K562 (cell line): ENCODE data around the gene CMIP. TPM values are rescaled to one million over a fixed set of nuclear protein-coding genes. Genes with fewer than 3 reads are reported as not detected.

ENCODE experiments used
- ATAC-seq: fragments of 200-7000 bp; cut with Tn5 transposase; 3 replicates; pipeline ENCODE4 v1.9.1; 2020; ENCODE audit warnings: moderate library complexity
- BruUV-seq: library from RNA; stranded (reverse); fragments of 400-500 nt; replicated peaks from 2 replicates; lab custom pipeline; 2021; lab: Mats Ljungman, UMichigan
- CTCF ChIA-PET: fragments of 300-600 bp; formaldehyde crosslinking; extraction: SDS; loops from one replicate; lab custom pipeline; 2021; ENCODE audit warnings: low intra/inter-chr PET ratio; lab: Yijun Ruan, JAX
- POLR2A ChIA-PET: fragments of 300-600, 350-650 bp; sonication (Branson Sonifier 250); formaldehyde crosslinking; extraction: SDS; loops from one replicate; lab custom pipeline; 2021; ENCODE audit warnings: antibody characterized with exemption, inconsistent platforms; lab: Yijun Ruan, JAX
- DNase-seq, 4 experiments: peaks; one replicate each; pipeline versions ENCODE4 v3.0.0 to v3.0.0-alpha.2; 2011 to 2018; ENCODE audit warnings: low spot score in 3 of 4, mixed read lengths in 3 of 4; ENCODE audit errors: extremely low read depth in 1 of 4
- FAIRE-seq: peaks from 2 replicates; lab custom pipeline; 2011; peaks lifted over from hg19 to GRCh38; lab: Jason Lieb, UNC
- H2AFZ ChIP-seq: 2 replicates; pipeline ENCODE4 v1.6.0; 2011; ENCODE audit warnings: low read depth, low read length, control low read depth, inconsistent platforms
- H3K27ac ChIP-seq: fragments of 200-600 bp; 3 replicates; pipeline ENCODE4 v1.8.0; 2011; ENCODE audit warnings: low read depth, mild to moderate bottlenecking, control low read depth, inconsistent platforms, low read length, moderate library complexity, mixed read lengths; ENCODE audit errors: extremely low read depth
- H3K27me3 ChIP-seq, 2 experiments: fragments of 300-600 bp in 1 of 2; 2 replicates in 1 of 2; 3 replicates in 1 of 2; pipeline versions ENCODE4 v1.6.0 to v1.8.0; 2011; ENCODE audit warnings: inconsistent platforms in 2 of 2, low read length in 2 of 2, mild to moderate bottlenecking in 1 of 2, mixed read lengths in 1 of 2, moderate library complexity in 1 of 2; ENCODE audit not compliant: control insufficient read depth in 2 of 2, insufficient read depth in 2 of 2
- H3K36me3 ChIP-seq: fragments of 300-600 bp; 3 replicates; pipeline ENCODE4 v1.8.0; 2011; ENCODE audit warnings: mild to moderate bottlenecking, low read length, inconsistent platforms; ENCODE audit not compliant: control insufficient read depth, insufficient read depth
- H3K4me1 ChIP-seq, 2 experiments: fragments of 200-600 bp in 1 of 2; replicated peaks in 1 of 2; 2 replicates in 1 of 2; 3 replicates in 1 of 2; pipeline versions ENCODE4 v1.5.1 to v1.8.0; 2011; ENCODE audit warnings: inconsistent platforms in 2 of 2, low read length in 2 of 2, mild to moderate bottlenecking in 1 of 2, mixed read lengths in 1 of 2, moderate library complexity in 1 of 2; ENCODE audit not compliant: control insufficient read depth in 2 of 2, insufficient read depth in 2 of 2
- H3K4me2 ChIP-seq: 2 replicates; pipeline ENCODE4 v1.6.1; 2011; ENCODE audit warnings: low read length, control low read depth, inconsistent platforms, mixed read lengths; ENCODE audit not compliant: insufficient read depth
- H3K4me3 ChIP-seq: fragments of 200-600 bp; sonication (generic), shearing (Covaris generic); 2 replicates; pipeline ENCODE4 v1.5.1; 2016; ENCODE audit warnings: control low read depth, inconsistent platforms
- H3K79me2 ChIP-seq: fragments of 200-600 bp; 3 replicates; pipeline ENCODE4 v1.8.0; 2011; ENCODE audit warnings: low read length, inconsistent platforms; ENCODE audit not compliant: control insufficient read depth, insufficient read depth
- H3K9ac ChIP-seq, 2 experiments: 2 replicates each; pipeline versions ENCODE4 v1.6.0 to v1.6.1; 2011; ENCODE audit warnings: low read depth in 2 of 2, low read length in 2 of 2, control low read depth in 1 of 2, inconsistent platforms in 1 of 2, mild to moderate bottlenecking in 1 of 2, mixed read lengths in 1 of 2; ENCODE audit not compliant: insufficient read depth in 1 of 2
- H3K9me1 ChIP-seq: one replicate; pipeline ENCODE4 v1.6.0; 2011; ENCODE audit warnings: inconsistent platforms, mild to moderate bottlenecking, low read length, moderate library complexity; ENCODE audit not compliant: control insufficient read depth, insufficient read depth
- H3K9me3 ChIP-seq: replicated peaks from 2 replicates; pipeline ENCODE4 v1.5.1; 2011; ENCODE audit warnings: low read depth, low read length, inconsistent platforms; ENCODE audit not compliant: control insufficient read depth, insufficient read depth
- H4K20me1 ChIP-seq: replicated peaks from 2 replicates; pipeline ENCODE4 v1.6.1; 2011; ENCODE audit warnings: low read length, inconsistent platforms, mixed read lengths; ENCODE audit not compliant: control insufficient read depth, insufficient read depth
- CBX1 ChIP-seq: sonication (generic); IDR thresholded peaks from 2 replicates; pipeline ENCODE4 v1.6.1; 2016; ENCODE audit warnings: antibody characterized with exemption, low read depth, mild to moderate bottlenecking
- RBM25 ChIP-seq: fragments of 200-400 bp; formaldehyde crosslinking; IDR thresholded peaks from 2 replicates; pipeline ENCODE4 v1.6.1; 2018; ENCODE audit warnings: low read length, low read depth, moderate library complexity; ENCODE audit not compliant: severe bottlenecking
- SUPT5H ChIP-seq: fragments of 450-650 bp; IDR thresholded peaks from 2 replicates; pipeline ENCODE4 v1.6.1; 2016
- WGBS: fragments of 100-300 bp; shearing (Covaris generic); methylation state at CpG from one replicate; pipeline ENCODE4 v1.1.6; 2016; ENCODE audit warnings: low coverage, mixed read lengths; ENCODE audit not compliant: insufficient coverage; ENCODE audit errors: missing lambda C conversion rate; 5-methylcytosine and 5-hydroxymethylcytosine counted together
- in situ Hi-C: fragments of 300-500 bp; cut with MboI; formaldehyde crosslinking; loops from 4 replicates; pipeline ENCODE4 v1.15.0; 2018; ENCODE audit warnings: inconsistent platforms, mixed read lengths
- intact Hi-C: fragments of 100-400 bp; cut with micrococcal nuclease; formaldehyde crosslinking; loops from 2 replicates; pipeline ENCODE4 v1.14.2; 2022
- polyA plus RNA-seq, 8 experiments: library from polyadenylated mRNA; depleted of rRNA in 4 of 8; stranded (reverse) in 5 of 8; unstranded in 3 of 8; fragments of >200 nt; fragmentation: Nextera tagmentation in 2 of 8; fragmentation: Illumina TruSeq in 1 of 8; extraction: Ambion mirVana in 2 of 8; extraction: Trizol in 1 of 8; gene quantifications; 2 replicates each; pipeline versions ENCODE4 v1.2.1 to v1.2.3, GENCODE V29; 2011 to 2014; ENCODE audit warnings: inconsistent platforms in 1 of 8, missing spikeins in 1 of 8
- total RNA-seq, 7 experiments: library from RNA; depleted of rRNA in 6 of 7; stranded (reverse); fragments of >200 nt in 6 of 7; fragmentation: Illumina TruSeq in 2 of 7; extraction: Trizol in 2 of 7; gene quantifications; 2 replicates each; pipeline versions ENCODE4 v1.2.1 to v1.2.3, GENCODE V29; 2011 to 2021; ENCODE audit warnings: low replicate concordance in 1 of 7

Gene CMIP
- total and polyA plus RNA-seq, 9 of the 15 experiments (the other 6 are each of a cell fraction or from before 2014, with no cell fraction given): 0.94 to 82.5 (median 10.3) TPM

GRCh38 chr16:81458827-81459598, 14.4 kb downstream of the CMIP start:
- Histone ChIP-seq H4K20me1 (0 out of 2 replicates have a peak, but pooled peaks cover 5% of the 10 kb centered on the region), H3K9me3 (no peaks in the 10 kb centered on the region), H3K4me1 (peaks cover 27 to 39% of the 10 kb centered on the region in 2 experiments), H2AFZ (no peak overlapping the region), H3K9ac (peak overlapping the region; percentile 39 to 65; a peak in 1 of 4 replicates), H3K4me3 (no peak overlapping the region), H3K27ac (peak overlapping the region; percentile 79; the same call in 2 of the 3 replicates), H3K27me3 (no peaks in the 10 kb centered on the region), H3K9me1 (peaks cover 11% of the 10 kb centered on the region), H3K4me2 (no peak overlapping the region), H3K79me2 (peaks cover 99% of the 10 kb centered on the region), H3K36me3 (peaks cover 52% of the 10 kb centered on the region)
- TF ChIP-seq SUPT5H (0 out of 2 replicates have a peak, but pooled peaks have one; percentile 18), CBX1 (no peak)
- POLR2A ChIA-PET: interaction anchor here (0.7 to 1.6 kb wide), 3 partner anchors 8 to 29 kb away, joined by 3 to 6 read pairs (median 6); no protein-coding TSS in a partner anchor
- FAIRE-seq (no peak), DNase-seq (no peak), ATAC-seq (no peak)
- CTCF ChIA-PET: no interaction called here
- no TSS peak for BruUV-seq
- WGBS: 84% methylated on average over 19 of the region's 19 CpGs
- in situ Hi-C loops (no loop called here), intact Hi-C loops (no loop called here)

- Histone ChIP-seq H2AFZ (no peak overlapping the region), H3K27me3 (no peaks in the 10 kb centered on the region), H3K9ac (peak overlapping the region in 1 of 2 experiments; percentile 60; a peak in 1 of 4 replicates), H3K9me1 (peaks cover 11% of the 10 kb centered on the region), H3K27ac (peak overlapping the region; percentile 3; the same call in 1 of the 3 replicates), H3K4me3 (no peak overlapping the region), H3K9me3 (no peaks in the 10 kb centered on the region), H3K36me3 (peaks cover 58% of the 10 kb centered on the region), H4K20me1 (0 out of 2 replicates have a peak, but pooled peaks cover 6% of the 10 kb centered on the region), H3K79me2 (peaks cover 99% of the 10 kb centered on the region), H3K4me1 (peaks cover 27 to 39% of the 10 kb centered on the region in 2 experiments), H3K4me2 (no peak overlapping the region)
- intact Hi-C loops (no loop called here), in situ Hi-C loops (no loop called here)
- ChIA-PET POLR2A (interaction anchor here (1.5 to 1.6 kb wide), 2 partner anchors 10 to 23 kb away, joined by 5 to 6 read pairs; no protein-coding TSS in a partner anchor), CTCF (no interaction called here)
- no peak for TF ChIP-seq RBM25
- BruUV-seq: no TSS peak
- FAIRE-seq (no peak), DNase-seq (no peak), ATAC-seq (no peak)
- 77% methylated on average over 3 of the region's 3 CpGs for WGBS
These were observed 15.5 kb downstream of the CMIP start for GRCh38 chr16:81460075-81460474.
